HUDEP-2 (cell line): ENCODE data around the gene TMEM143.
A peak's percentile ranks its signal among the peaks of the same experiment; 100 is the strongest.
"Not testable (repeated sequence)": the region's sequence is repeated elsewhere in the genome, so short reads cannot be mapped to it uniquely, and the experiment has no call there.

Experiments used
- DNase-seq, 76 experiments: peaks; one replicate each; lab custom pipeline; 2025; ENCODE audit not compliant: unreplicated experiment in 76 of 76; lab: John Stamatoyannopoulos, UW

Gene TMEM143

GRCh38 chr19:48391100-48392005, 27.6 kb upstream of the TMEM143 start, which contains the start of gene KDELR1:
Gene KDELR1, minus strand, starts transcription at chr19:48391551. Its CDS starts 193 bp downstream, at chr19:48391358.
- DNase-seq, result peak in 59 of 76 experiments; percentile 25 to 90 (median 60)

DNA sequence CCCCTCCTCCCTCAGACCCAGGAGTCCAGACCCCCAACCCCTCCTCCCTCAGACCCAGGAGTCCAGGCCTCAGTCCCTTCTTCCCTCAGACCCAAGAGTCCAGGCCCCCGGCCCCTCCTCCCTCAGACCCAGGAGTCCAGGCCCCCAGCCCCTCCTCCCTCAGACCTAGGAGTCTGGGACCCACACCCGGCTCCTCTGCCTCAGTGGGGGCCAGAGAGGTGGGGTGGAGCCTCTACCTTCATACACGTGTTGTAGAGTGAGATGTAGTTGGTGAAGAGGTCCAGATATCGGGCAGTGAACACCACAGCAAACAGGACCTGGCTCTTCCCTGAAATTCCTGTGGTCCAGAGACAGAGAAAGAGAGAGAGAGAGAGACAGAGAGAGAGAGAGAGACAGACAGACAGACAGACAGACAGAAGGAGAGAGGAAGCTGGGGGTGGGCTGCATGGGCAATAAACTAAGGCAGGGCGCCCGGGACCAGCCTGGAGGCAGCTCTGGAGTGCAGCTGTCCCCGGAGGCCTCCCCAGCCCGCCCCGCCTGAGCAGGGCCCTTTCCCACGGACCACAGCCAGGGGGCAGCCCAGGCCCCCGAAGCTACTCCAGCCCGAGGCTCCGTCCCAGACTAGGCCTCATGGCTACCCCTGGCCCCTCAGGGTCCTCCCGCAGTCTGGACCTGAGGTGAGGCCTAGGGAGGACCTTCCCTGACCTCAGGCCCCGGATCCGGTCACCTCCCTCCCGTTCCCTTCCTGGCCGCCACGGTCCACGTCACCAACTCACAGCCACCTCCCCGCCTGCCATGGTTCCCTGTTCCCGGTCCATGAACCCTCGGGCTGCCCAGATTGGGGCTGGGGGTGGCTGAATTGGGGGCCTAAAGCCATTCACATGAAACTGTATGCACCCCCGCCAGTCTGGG, 26.7 kb upstream of the TMEM143 start:
- DNase-seq, result peak in 62 of 76 experiments; percentile 23 to 96 (median 62)

DNA sequence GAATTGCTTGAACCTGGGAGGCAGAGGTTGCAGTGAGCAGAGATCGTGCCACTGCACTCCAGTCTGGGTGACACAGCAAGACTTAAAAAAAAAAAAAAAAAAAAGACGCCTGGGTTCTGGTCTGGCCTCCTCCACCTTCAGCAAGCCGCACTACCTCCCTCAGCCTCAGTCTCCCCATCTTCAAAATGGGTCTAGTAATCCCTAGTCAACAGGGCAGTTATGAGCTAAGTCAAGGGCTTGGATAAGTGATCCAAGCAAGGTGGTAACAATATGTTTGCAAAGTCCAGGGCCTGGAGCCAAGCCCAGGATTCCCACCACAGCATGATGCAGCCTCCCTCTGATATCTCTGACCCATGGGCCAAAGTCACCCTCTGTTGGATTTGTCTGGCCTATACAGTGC, 23.2 kb upstream of the TMEM143 start:
- no peak for DNase-seq

- DNase-seq, result no peak
Observed at GRCh38 chr19:48385461-48386087, 21.8 kb upstream of the TMEM143 start.

DNA sequence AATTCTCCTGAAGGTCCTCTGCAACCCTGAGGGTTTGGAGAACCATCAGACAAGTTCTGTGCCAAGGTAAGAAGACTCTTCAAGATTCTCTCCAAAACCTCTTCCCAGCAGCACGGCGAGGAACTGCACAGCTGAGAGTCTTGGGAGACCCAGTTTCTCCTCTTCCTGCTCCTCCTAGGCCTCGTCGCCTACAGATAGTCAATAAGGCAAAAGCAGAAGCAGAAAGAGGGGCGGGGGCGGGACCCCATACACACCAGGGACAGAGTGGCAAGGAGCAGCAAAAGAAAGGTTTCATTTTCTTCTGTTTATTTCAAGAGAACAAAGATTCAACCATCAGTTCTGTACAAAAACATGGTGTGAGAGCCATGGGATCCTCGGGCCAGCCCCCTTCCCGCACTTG, 18.5 kb upstream of the TMEM143 start:
- DNase-seq, result no peak

- no peak for DNase-seq
Observed at GRCh38 chr19:48381178-48381950, 17.6 kb upstream of the TMEM143 start.

DNA sequence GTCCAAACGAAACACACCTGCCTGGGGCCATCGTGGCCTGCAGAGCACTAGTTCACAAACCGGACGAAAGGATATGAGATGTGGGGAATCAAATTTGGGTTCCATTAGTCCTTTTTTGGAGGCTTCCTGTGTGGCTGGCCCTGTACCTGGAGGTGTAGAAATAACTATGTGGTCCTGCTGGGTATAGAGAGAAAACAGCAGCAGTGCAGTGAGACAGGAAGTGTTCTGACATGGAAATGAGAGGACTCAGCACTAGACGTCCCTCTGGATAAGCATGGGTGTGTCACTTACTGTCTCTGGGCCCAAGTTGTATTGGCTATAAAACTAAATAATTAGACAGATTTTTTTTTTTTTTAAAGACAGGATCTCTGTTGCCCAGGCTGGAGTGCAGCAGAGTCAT, 15.3 kb upstream of the TMEM143 start:
- DNase-seq, result no peak

DNA sequence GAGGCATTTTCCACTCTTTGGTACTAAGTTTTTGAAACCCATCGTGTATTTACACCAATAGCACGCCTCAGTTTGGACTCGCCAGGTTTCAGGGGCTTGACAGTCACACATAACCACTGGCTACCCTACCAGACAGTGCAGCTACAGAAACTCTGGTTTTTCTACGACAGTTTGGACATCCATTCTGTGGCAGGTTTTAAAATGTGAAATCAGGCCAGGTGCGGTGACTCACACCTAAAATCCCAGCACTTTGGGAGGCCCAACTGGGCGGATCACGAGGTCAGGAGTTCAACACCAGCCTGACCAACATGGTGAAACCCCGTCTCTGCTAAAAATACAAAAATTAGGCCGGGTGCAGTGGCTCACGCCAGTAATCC, 14.4 kb upstream of the TMEM143 start:
- no peak for DNase-seq

- no peak for DNase-seq
Observed at GRCh38 chr19:48373567-48373966, 9.8 kb upstream of the TMEM143 start.

- DNase-seq, result no peak
Observed at GRCh38 chr19:48372904-48373303, 9.2 kb upstream of the TMEM143 start.

- not testable (repeated sequence) for DNase-seq
Observed at GRCh38 chr19:48371771-48372170, 8.0 kb upstream of the TMEM143 start.

GRCh38 chr19:48371367-48371766, 7.6 kb upstream of the TMEM143 start:
- no peak for DNase-seq

- DNase-seq, result no peak
Observed at GRCh38 chr19:48370955-48371354, 7.2 kb upstream of the TMEM143 start.

DNA sequence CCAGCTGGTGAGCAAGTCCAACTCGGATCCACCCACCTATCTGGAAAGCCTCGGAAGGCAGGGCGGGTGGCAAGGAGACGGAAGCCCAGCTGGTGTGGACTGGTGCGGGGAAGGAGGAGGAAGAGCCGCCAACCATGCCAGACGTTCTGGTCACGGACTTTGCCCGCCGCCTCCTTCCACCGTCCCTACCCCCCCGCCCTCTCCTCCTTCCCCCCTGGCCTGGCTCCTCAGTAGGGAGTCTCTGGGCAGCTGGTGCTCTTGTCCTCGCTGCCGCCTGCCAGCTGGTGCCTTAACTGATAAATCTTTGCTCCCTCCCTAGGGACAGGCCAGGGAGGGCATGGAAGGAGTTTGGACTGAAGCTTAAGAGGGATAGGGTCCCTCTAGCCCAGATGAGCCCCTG, 5.2 kb upstream of the TMEM143 start:
- DNase-seq, result no peak

DNA sequence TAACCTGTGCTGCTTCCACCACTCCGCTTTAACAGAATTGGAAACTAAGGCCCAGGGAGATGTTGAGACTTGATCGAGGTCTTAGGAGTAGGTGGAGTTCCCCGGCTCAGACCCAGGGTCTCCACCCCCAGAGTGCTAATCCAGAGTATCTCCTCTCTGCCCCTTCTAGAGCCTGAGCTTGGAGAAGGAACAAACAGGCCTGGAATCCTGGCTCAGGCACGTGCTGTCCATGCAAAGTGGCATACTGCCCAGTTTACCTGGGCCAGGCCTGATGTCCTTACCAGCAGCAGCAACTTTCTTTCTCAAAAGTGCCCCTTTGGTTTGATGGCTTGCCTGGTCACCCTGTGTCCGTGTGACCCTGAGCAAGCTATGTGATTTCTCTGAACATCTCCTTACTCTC, 4.1 kb upstream of the TMEM143 start:
- no peak for DNase-seq

GRCh38 chr19:48365602-48366001, 1.9 kb upstream of the TMEM143 start:
- DNase-seq, result no peak

DNA sequence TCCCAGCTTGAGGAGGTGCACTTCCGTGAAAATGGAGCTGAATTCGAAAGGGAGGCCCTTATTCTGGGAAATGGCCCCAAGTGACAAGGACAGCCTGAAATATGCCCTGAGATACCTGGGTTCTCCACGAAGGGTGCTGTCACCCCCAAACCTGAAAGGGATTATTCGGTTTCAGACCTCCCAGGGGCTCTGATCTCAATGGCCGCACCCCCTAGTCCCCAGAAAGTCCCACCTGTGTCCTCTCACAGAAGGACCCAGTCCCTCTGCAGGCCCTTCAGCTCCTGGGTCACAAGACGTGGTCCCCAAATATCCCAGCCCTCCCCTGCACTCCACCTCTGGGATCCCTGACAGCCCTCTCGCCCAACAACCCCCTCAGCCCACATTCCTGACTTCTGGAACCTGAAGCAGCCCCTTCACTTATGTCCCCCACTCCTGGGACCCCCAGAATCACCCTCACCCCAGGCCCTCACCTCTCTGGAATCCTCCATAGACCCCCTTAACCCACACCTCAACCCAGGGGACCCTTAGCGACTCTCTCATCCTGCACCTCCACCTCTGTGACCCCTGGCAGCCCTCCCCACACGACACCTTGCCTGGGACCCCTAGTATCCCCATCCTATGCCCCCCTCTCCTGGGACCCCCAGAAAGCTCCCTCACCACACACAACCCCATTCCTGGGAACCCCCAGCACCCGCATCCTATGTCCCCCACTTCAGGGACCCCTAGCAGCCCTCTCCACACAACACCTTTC, 1.0 kb upstream of the TMEM143 start:
- DNase-seq, result no peak

- peak in 12 of 76 experiments; percentile 52 to 98 (median 64) for DNase-seq
Observed at GRCh38 chr19:48363500-48363809, 285 bp downstream of the TMEM143 start.

DNA sequence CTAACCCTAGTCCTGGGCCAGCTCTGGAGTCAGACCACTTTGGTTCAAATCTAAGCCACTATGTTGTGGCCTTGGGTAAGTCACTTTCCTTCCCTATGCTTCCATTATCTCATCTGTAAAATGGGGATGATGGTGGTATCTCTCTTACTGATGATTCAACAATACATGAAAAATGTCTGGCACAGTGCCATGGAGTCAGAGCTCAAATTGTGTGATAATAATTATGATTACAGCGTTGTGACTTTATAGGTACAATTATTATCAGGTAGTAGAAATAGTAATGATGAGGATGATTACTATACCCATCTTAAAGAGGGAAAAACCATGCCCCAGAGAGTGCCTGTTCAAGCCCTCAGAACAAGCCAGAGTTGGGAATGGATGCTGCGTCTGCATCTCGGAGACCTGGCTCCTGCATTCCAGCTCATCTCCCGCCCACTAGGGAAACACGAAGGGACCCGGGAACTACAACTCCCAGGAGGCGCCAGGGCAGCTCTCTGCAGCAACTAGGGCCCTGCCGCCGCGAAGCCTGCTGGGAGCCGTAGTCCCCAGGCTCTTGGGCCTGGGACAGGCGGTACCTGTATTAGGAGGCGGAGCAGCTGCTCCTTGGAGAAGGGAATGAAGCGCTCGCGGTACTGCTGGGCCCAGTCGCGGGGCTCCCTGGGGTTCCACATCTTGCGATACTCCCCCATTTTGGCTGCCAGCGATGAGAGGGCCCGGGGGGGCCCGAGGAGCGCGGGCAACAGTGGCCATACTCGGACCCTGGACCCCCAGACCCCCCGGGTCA, 832 bp downstream of the TMEM143 start:
- peak in 75 of 76 experiments; percentile 52 to 97 (median 93) for DNase-seq
